K562 (cell line): ENCODE data around the gene VHLL. TPM values are rescaled to one million over a fixed set of nuclear protein-coding genes. Genes with fewer than 3 reads are reported as not detected.
A peak's percentile ranks its signal among the peaks of the same experiment; 100 is the strongest.

Experiments
- CBX3 ChIP-seq, 2 experiments: IDR thresholded peaks; 1 replicate in 1 of 2; 2 replicates in 1 of 2; pipeline ENCODE4 v1.6.1; 2012; ENCODE audit warnings: inconsistent platforms in 2 of 2, low read length in 2 of 2, borderline replicate concordance in 1 of 2, control low read depth in 1 of 2
- CBX5 ChIP-seq: IDR thresholded peaks from 2 replicates; pipeline ENCODE4 v1.6.1; 2014; ENCODE audit warnings: low read depth, borderline replicate concordance
- ELF2 ChIP-seq: fragments of 250-450 bp; sonication (Bioruptor Pico); IDR thresholded peaks from 2 replicates; pipeline ENCODE4 v1.5.0; 2021; ENCODE audit warnings: mild to moderate bottlenecking
- EP300 ChIP-seq: IDR thresholded peaks from 2 replicates; pipeline ENCODE4 v1.6.1; 2012; ENCODE audit warnings: low read length, improper control_type of control experiment
- FOXA3 ChIP-seq, 2 experiments: fragments of 450-650 bp in 1 of 2; sonication (generic) in 1 of 2; formaldehyde crosslinking; IDR thresholded peaks in 1 of 2; conservative IDR thresholded peaks in 1 of 2; 2 replicates each; pipeline versions ENCODE4 v1.4.0 to v1.8.0; 2020 to 2022; ENCODE audit warnings: mild to moderate bottlenecking in 2 of 2, missing genetic modification reagents in 1 of 2
- HDAC2 ChIP-seq: fragments of 450-650 bp; IDR thresholded peaks from 2 replicates; pipeline ENCODE4 v1.6.1; 2016; ENCODE audit warnings: mild to moderate bottlenecking
- KLF13 ChIP-seq: fragments of 450-650 bp; IDR thresholded peaks from 2 replicates; pipeline ENCODE4 v1.6.1; 2016; ENCODE audit warnings: missing genetic modification characterization, low read depth, mild to moderate bottlenecking, missing compliant biosample characterization, moderate library complexity, borderline replicate concordance
- LCOR ChIP-seq: sonication (generic); formaldehyde crosslinking; IDR thresholded peaks from 2 replicates; pipeline ENCODE4 v1.8.0; 2022; ENCODE audit warnings: mild to moderate bottlenecking, missing genetic modification reagents
- MAFK ChIP-seq: IDR thresholded peaks from 2 replicates; pipeline ENCODE4 v1.6.1; 2011; ENCODE audit warnings: low read length, improper control_type of control experiment
- NR4A1 ChIP-seq, 2 experiments: fragments of 250-450 bp in 1 of 2; fragments of 450-650 bp in 1 of 2; sonication (Bioruptor Pico) in 1 of 2; IDR thresholded peaks; 2 replicates each; pipeline versions ENCODE4 v1.4.0 to v1.6.1; 2016 to 2020; ENCODE audit warnings: mild to moderate bottlenecking in 2 of 2, missing compliant biosample characterization in 1 of 2, missing genetic modification characterization in 1 of 2, moderate library complexity in 1 of 2
- PRMT5 ChIP-seq: sonication (generic); formaldehyde crosslinking; IDR thresholded peaks from 2 replicates; pipeline ENCODE4 v1.5.0; 2020; ENCODE audit warnings: missing genetic modification reagents
- RBM17 ChIP-seq: fragments of 200-400 bp; formaldehyde crosslinking; IDR thresholded peaks from 2 replicates; pipeline ENCODE4 v1.6.1; 2017; ENCODE audit warnings: low read depth, mild to moderate bottlenecking, low read length, borderline replicate concordance
- SIN3B ChIP-seq: fragments of 450-650 bp; IDR thresholded peaks from 2 replicates; pipeline ENCODE4 v1.6.1; 2017; ENCODE audit warnings: low read depth, mild to moderate bottlenecking, moderate library complexity
- SIX5 ChIP-seq, 2 experiments: IDR thresholded peaks; 2 replicates each; pipeline ENCODE4 v1.6.1; 2011; ENCODE audit warnings: low read length in 2 of 2, borderline replicate concordance in 1 of 2, low read depth in 1 of 2, mild to moderate bottlenecking in 1 of 2, moderate library complexity in 1 of 2; ENCODE audit not compliant: insufficient read depth in 1 of 2
- STAT5B ChIP-seq: fragments of 250-450 bp; sonication (Bioruptor Pico); IDR thresholded peaks from 2 replicates; pipeline ENCODE4 v1.8.0; 2021; ENCODE audit warnings: mild to moderate bottlenecking, inconsistent platforms
- ZFP30 ChIP-seq: fragments of 250-450 bp; sonication (Bioruptor Pico); IDR thresholded peaks from 2 replicates; pipeline ENCODE4 v1.8.0; 2022; ENCODE audit warnings: moderate library complexity, mild to moderate bottlenecking, inconsistent platforms, borderline replicate concordance
- ZNF12 ChIP-seq: sonication (generic); formaldehyde crosslinking; IDR thresholded peaks from 2 replicates; pipeline ENCODE4 v1.4.0; 2020; ENCODE audit warnings: mild to moderate bottlenecking, missing genetic modification reagents
- ZNF140 ChIP-seq: fragments of 250-450 bp; sonication (Bioruptor Pico); IDR thresholded peaks from 2 replicates; pipeline ENCODE4 v1.8.0; 2021; ENCODE audit warnings: moderate library complexity, mild to moderate bottlenecking, inconsistent platforms
- ZNF143 ChIP-seq: sonication (generic); formaldehyde crosslinking; IDR thresholded peaks from 2 replicates; pipeline ENCODE4 v1.9.0; 2022; ENCODE audit warnings: mild to moderate bottlenecking, missing genetic modification reagents
- polyA plus RNA-seq, 8 experiments: library from polyadenylated mRNA; depleted of rRNA in 4 of 8; stranded (reverse) in 5 of 8; unstranded in 3 of 8; fragments of >200 nt; fragmentation: Nextera tagmentation in 2 of 8; fragmentation: Illumina TruSeq in 1 of 8; extraction: Ambion mirVana in 2 of 8; extraction: Trizol in 1 of 8; gene quantifications; 2 replicates each; pipeline versions ENCODE4 v1.2.1 to v1.2.3, GENCODE V29; 2011 to 2014; ENCODE audit warnings: inconsistent platforms in 1 of 8, missing spikeins in 1 of 8
- total RNA-seq, 7 experiments: library from RNA; depleted of rRNA in 6 of 7; stranded (reverse); fragments of >200 nt in 6 of 7; fragmentation: Illumina TruSeq in 2 of 7; extraction: Trizol in 2 of 7; gene quantifications; 2 replicates each; pipeline versions ENCODE4 v1.2.1 to v1.2.3, GENCODE V29; 2011 to 2021; ENCODE audit warnings: low replicate concordance in 1 of 7
- TF ChIP-seq, protein P1 (sequence below): fragments of 450-650 bp; IDR thresholded peaks from 2 replicates; pipeline ENCODE4 v1.6.1; 2017; ENCODE audit warnings: antibody characterized with exemption, mild to moderate bottlenecking
- TF ChIP-seq, protein P2 (sequence below): fragments of 250-450 bp; sonication (Bioruptor Pico); IDR thresholded peaks from 2 replicates; pipeline ENCODE4 v1.4.0; 2020; ENCODE audit warnings: mild to moderate bottlenecking, moderate library complexity

VHLL gene
- total and polyA plus RNA-seq, 9 of the 15 experiments (the other 6 are each of a cell fraction or from before 2014, with no cell fraction given): not detected

DNA sequence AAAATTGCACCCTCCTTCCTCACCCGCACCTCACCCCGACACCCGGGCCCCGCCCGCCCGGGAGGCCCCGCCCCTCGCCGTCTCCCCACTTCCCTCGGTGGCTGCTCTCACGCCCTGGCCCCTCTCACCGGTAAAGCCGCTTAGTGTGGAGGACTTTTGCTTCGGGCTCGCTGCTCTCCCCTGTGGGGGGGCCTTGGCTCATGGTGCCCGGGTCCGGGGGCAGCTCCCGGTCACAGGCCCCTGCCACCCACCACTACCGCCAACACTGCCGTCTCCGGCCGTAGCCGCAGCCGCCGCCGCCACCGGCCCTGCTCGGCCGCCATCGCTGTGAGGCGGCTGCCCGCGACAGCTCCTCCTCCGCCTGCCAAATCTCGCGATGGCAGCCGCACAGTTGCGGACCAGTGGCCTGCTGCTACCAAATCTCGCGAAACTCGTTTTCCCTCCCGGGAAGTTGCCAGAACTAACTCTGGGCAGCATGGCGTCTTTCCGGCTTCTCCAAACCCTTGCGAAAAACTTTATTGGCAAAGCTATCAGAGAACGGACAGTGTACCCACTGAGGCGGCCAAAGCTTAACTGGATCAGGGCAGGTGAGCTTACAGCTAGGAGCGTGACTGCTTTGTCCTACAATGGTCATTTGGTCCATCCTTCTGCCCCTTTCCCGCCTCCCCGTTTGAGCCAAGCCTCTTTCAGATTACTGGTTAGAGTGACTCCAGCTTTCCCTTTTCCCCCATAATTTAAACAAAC is 16.5 kb downstream of the VHLL start, which contains the start of gene SMG5 (continued):
- TF ChIP-seq, protein P1, sequence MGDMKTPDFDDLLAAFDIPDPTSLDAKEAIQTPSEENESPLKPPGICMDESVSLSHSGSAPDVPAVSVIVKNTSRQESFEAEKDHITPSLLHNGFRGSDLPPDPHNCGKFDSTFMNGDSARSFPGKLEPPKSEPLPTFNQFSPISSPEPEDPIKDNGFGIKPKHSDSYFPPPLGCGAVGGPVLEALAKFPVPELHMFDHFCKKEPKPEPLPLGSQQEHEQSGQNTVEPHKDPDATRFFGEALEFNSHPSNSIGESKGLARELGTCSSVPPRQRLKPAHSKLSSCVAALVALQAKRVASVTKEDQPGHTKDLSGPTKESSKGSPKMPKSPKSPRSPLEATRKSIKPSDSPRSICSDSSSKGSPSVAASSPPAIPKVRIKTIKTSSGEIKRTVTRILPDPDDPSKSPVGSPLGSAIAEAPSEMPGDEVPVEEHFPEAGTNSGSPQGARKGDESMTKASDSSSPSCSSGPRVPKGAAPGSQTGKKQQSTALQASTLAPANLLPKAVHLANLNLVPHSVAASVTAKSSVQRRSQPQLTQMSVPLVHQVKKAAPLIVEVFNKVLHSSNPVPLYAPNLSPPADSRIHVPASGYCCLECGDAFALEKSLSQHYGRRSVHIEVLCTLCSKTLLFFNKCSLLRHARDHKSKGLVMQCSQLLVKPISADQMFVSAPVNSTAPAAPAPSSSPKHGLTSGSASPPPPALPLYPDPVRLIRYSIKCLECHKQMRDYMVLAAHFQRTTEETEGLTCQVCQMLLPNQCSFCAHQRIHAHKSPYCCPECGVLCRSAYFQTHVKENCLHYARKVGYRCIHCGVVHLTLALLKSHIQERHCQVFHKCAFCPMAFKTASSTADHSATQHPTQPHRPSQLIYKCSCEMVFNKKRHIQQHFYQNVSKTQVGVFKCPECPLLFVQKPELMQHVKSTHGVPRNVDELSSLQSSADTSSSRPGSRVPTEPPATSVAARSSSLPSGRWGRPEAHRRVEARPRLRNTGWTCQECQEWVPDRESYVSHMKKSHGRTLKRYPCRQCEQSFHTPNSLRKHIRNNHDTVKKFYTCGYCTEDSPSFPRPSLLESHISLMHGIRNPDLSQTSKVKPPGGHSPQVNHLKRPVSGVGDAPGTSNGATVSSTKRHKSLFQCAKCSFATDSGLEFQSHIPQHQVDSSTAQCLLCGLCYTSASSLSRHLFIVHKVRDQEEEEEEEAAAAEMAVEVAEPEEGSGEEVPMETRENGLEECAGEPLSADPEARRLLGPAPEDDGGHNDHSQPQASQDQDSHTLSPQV: no peak
- TF ChIP-seq HDAC2 (0 out of 2 replicates have a peak, but pooled peaks have one; percentile 12), ELF2 (peak; percentile 91), LCOR (CRISPR knock-in tag) (peak; percentile 97), RBM17 (no peak), CBX5 (no peak), ZNF12 (0 out of 2 replicates have a peak, but pooled peaks have one; percentile 31), NR4A1 (CRISPR knock-in tag; IDR thresholded peaks at IDR 0.05) (no peak), NR4A1 (tag; IDR thresholded peaks at IDR 0.05) (no peak; the same call in 1 of the 2 replicates), ZFP30 (CRISPR knock-in tag) (no peak), PRMT5 (CRISPR knock-in tag) (no peak), ZNF143 (no peak), ZNF140 (CRISPR knock-in tag) (no peak), CBX3 (IDR thresholded peaks at IDR 0.05; ENCODE audit: borderline replicate concordance in 1 of 2, low read length in 2 of 2) (peak in 1 of 2 experiments; percentile 84; a peak in 1 of 3 replicates), MAFK (no peak), FOXA3 (CRISPR knock-in tag; conservative IDR thresholded peaks at IDR 0.05 in 1 of 2, IDR thresholded peaks at IDR 0.05 in 1 of 2) (no peak), EP300 (peak; percentile 52; the same call in 1 of the 2 replicates), STAT5B (CRISPR knock-in tag) (no peak), KLF13 (tag) (peak; percentile 76), SIN3B (peak; percentile 90), SIX5 (IDR thresholded peaks at IDR 0.05; ENCODE audit: borderline replicate concordance in 1 of 2, insufficient read depth in 1 of 2, low read depth in 1 of 2, low read length in 2 of 2) (peak; percentile 81 to 92)
- TF ChIP-seq, protein P2, sequence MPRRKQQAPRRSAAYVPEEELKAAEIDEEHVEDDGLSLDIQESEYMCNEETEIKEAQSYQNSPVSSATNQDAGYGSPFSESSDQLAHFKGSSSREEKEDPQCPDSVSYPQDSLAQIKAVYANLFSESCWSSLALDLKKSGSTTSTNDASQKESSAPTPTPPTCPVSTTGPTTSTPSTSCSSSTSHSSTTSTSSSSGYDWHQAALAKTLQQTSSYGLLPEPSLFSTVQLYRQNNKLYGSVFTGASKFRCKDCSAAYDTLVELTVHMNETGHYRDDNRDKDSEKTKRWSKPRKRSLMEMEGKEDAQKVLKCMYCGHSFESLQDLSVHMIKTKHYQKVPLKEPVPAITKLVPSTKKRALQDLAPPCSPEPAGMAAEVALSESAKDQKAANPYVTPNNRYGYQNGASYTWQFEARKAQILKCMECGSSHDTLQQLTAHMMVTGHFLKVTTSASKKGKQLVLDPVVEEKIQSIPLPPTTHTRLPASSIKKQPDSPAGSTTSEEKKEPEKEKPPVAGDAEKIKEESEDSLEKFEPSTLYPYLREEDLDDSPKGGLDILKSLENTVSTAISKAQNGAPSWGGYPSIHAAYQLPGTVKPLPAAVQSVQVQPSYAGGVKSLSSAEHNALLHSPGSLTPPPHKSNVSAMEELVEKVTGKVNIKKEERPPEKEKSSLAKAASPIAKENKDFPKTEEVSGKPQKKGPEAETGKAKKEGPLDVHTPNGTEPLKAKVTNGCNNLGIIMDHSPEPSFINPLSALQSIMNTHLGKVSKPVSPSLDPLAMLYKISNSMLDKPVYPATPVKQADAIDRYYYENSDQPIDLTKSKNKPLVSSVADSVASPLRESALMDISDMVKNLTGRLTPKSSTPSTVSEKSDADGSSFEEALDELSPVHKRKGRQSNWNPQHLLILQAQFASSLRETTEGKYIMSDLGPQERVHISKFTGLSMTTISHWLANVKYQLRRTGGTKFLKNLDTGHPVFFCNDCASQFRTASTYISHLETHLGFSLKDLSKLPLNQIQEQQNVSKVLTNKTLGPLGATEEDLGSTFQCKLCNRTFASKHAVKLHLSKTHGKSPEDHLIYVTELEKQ (CRISPR knock-in tag): no peak
